Stimulated activated CD4-positive, alpha-beta T cell treated with anti-CD3 and anti-CD28 coated beads, TNF-alpha, amount 100 ng/mL, for 24 hours (primary cell): Measurements from ENCODE around the gene ECSIT.
A peak's percentile ranks its signal among the peaks of the same experiment; 100 is the strongest.

ENCODE experiments used
- DNase-seq, 3 experiments: peaks; one replicate each; pipeline ENCODE4 v3.0.0-alpha.2; 2020; ENCODE audit warnings: low read depth in 3 of 3

Gene ECSIT

DNA sequence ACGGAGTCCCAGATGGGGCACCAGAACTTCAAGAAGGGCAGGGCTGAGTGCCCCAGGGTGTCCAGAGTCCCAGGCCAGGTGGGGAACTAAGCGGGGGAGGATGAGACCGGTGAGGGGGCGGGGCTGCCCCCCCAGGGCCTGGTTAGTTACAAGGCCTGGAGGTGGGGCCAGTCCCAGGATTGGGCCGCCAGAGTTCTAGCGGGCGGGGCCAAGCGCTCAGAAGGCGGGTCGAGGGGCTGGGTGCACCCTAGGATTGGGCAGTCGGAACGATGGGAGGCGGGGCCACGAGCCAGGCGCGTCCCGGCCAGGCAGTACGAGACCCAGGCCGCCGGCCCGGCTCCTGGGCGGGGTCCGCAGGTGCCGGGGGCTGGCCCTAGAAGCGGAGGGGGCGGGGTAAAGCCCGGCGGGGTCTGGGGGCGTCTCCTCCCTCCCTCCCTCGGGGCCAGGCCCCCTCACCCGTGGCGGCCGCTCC, 23.9 kb downstream of the ECSIT start:
- DNase-seq = peak; percentile 87 to 99 (median 91)

GRCh38 chr19:11504502-11505031, 24.4 kb downstream of the ECSIT start:
- no peak for DNase-seq

GRCh38 chr19:11499890-11500420, 29.0 kb downstream of the ECSIT start:
- DNase-seq = no peak

DNA sequence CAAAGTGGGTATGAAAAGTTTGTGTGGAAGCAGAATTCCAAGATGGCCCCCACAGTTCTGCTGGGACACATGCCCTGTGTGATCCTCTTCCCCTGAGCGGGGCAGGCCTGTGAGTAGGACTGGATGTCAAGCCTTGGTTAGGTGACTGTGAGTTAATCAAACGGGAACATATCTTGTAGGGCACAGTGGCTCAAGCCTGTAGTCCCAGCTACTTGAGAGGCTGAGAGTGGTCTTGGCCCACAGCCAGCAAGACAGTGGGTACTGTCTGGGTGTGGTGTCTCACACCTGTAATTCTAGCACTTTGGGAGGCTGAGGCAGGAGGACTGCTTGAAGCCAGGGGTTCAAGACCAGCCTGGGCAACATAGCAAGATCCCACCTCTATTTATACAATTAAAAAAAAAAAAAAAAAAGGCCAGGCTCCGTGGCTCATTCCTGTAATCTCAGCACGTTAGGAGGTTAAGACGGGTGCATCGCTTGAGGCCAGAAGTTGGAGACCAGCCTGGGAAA, 29.7 kb downstream of the ECSIT start:
- no peak for DNase-seq

- DNase-seq = peak; percentile 46 to 67 (median 51)
Observed at GRCh38 chr19:11496391-11497163, 32.4 kb downstream of the ECSIT start.

DNA sequence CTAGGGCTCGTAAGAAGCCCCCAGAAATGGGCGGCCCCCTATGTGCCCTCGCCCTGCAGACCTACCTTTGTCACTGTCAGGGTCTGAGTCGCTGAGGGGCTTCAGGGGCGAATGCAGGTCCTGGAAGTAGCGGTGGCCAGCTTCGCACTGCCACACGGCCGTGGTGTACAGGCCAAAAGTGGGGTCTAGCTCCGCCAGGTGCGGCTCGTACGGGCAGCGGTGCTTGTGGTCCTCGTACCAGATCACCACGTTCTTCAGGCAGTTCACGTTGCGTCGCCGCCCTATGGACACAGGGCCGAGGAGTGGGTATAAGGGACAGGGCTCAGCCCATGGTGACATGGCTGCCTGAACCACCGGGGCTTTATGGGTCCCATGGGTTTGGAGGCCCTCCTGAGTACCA, 33.0 kb downstream of the ECSIT start:
- DNase-seq = no peak

DNA sequence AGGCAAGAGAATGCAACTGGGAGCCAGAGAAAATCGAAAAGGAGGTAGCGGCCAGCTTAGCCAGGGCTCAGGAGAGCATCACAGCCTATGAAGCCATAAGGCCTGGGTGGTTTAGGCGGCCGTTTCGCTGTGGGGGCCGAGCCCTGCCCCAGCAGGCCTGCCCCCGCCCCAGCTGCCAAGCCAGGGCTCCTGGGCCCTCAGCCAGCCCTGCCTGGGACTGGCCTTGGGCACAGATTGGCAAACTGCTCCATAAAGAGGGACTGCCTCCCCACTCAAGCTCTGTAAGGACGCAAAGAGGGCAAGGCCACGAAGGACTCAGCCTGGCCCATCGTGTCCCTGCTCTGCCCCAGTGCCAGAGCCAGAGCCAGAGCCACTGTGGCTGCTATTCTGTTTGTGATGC, 33.5 kb downstream of the ECSIT start:
- no peak for DNase-seq

GRCh38 chr19:11494634-11495285, 34.2 kb downstream of the ECSIT start:
- DNase-seq = no peak

DNA sequence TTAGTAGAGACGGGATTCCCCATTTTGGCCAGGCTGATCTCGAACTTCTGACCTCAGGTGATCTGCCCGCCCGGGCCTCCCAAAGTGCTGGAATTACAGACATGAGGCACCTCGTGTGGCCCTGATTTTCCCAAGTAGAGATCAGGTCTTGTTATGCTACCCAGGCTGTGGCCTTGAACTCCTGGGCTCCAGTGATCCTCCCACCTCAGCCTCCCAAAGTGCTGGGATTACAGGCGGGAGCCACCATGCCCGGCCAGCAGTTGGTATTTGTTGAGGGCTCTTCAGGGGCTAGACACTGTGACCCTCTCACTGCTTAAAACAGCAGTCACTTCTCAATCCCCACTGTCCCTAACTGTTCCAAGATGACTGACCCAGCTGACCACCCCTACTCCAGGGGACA, 39.6 kb downstream of the ECSIT start:
- no peak for DNase-seq

GRCh38 chr19:11486661-11487503, 42.1 kb downstream of the ECSIT start:
- no peak for DNase-seq

GRCh38 chr19:11485245-11485837, 43.6 kb downstream of the ECSIT start:
- no peak for DNase-seq

DNA sequence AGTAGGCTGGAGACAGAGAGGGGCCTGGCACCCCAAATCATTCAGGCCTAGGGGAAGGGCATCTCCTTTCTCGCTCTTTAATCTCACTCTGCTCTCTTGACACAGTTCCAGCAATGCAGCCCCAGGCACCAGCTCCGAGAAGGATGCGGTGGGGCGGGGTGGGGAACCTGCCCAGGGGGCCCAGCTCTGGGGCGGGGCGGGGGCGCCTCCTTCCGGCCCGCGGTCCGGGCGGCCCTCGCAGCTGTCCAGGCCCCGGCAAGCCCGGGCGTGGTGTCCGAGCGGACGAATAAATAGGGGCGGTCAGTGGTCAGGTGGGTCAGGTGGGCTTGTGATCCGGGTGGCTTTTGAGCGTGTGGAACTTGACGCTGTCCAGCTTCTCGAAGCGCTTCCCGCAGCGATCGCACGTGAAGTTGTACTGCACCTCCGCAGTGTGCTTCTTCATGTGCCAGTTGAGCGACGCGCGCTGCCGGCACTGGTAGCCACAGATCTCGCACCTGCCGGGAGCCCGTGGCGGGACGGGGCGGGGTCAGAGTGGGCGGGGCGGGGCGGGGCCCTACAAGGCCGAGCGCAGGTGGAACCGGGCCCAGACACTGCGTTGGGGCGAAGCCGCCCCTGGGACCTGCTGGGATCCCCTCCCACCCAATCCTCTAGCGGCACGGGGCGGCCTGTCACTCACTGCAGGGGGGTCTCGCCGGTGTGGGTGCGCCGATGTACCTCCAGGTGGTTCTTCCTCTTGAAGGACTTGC, 45.4 kb downstream of the ECSIT start:
- DNase-seq = no peak

- DNase-seq = peak; percentile 68 to 89 (median 78)
Observed at GRCh38 chr19:11482384-11483050, 46.4 kb downstream of the ECSIT start.

- peak; percentile 49 to 82 (median 57) for DNase-seq
Observed at GRCh38 chr19:11481534-11482383, 47.2 kb downstream of the ECSIT start.

- DNase-seq = no peak
Observed at GRCh38 chr19:11480715-11481533, 48.0 kb downstream of the ECSIT start, which contains the start of gene ELAVL3. Gene ELAVL3 (minus strand): TSS chr19:11481046. CDS start chr19:11480608, 438 bp downstream.

DNA sequence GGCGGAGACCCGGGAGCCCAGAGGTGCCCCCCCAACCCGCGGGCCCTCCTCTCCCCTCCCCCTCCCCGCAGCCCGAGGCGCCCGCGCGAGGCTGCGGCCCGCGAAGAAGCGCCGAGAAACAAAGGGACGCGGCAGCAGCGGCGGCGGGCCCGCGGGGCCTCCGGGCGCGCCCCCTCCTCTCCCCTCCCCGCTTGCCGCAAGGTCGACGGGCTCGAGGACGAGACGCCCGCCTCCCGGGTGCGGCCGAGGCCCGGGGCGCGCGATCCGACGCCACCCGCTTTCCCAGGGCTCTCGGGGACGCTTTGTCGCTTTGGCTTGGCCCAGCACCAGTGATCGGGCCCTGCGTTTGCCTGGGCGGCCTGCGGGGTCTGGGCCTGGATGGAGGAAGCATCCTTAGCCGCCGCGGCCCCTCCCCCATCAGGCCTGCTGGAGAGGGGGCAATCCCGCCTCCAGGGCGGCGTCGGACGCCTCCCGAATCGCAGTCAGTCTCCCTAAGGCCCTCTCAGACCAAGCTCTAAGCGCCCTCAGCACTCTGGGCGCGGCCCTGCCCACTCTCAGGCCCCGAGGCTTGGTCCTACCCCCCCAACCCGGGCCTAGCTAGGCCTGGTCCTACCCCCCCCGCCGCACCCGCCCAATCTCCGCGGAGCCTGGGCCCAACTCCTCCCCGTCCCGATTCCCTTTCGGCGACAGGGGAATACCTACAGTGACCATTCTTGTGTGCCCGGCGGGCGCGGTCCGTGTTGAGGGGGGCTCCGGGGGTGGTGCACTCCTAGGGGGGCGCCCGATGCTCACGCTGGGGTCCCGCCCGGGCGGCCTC, 48.8 kb downstream of the ECSIT start:
- DNase-seq = no peak
